PFSK-1 (cell line): ENCODE data around the gene VPS11.

ENCODE experiments used
- FOXP2 ChIP-seq: optimal IDR thresholded peaks from 2 replicates; pipeline ENCODE3; 2011; ENCODE audit warnings: borderline replicate concordance, control low read depth, inconsistent platforms; ENCODE audit not compliant: insufficient read depth; ENCODE audit errors: extremely low read length, extremely low read depth
- POLR2AphosphoS5 ChIP-seq: IDR thresholded peaks from 2 replicates; pipeline ENCODE4 v1.6.1; 2012; ENCODE audit warnings: low read depth, mild to moderate bottlenecking, control low read depth, low read length, moderate library complexity
- SIN3A ChIP-seq: IDR thresholded peaks from 2 replicates; pipeline ENCODE4 v1.6.1; 2012; ENCODE audit warnings: mild to moderate bottlenecking, low read length, moderate library complexity, borderline replicate concordance; ENCODE audit not compliant: insufficient read depth
- TAF1 ChIP-seq: IDR thresholded peaks from 2 replicates; pipeline ENCODE4 v1.6.1; 2012; ENCODE audit warnings: low read length, control low read depth, borderline replicate concordance; ENCODE audit not compliant: insufficient read depth
- TF ChIP-seq, protein P1 (sequence below), 2 experiments: IDR thresholded peaks; 2 replicates each; pipeline versions ENCODE4 v1.6.1 to v1.8.0; 2011 to 2012; ENCODE audit warnings: low read depth in 2 of 2, low read length in 2 of 2, control low read depth in 1 of 2, inconsistent platforms in 1 of 2, mild to moderate bottlenecking in 1 of 2, moderate library complexity in 1 of 2; ENCODE audit not compliant: insufficient read depth in 1 of 2

Gene VPS11

DNA sequence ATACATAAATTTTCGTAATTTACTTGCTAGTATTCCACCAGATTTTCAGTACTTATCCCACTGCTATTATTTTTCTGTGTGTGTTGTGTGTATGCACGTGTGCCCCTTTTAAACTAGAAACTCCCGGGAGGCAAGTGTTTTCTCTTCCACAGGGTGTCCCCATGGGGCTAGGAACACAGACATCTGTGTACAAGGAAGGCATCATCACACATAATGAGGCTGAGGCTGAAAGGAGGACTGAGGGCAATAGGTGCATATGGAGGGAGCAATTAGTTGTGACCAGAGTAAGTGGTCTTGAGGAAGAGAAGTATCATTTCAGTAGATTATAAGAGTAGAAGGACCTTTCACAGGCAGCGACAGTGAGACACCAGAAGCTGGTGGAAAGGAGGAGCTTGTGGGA, 36.2 kb downstream of the VPS11 start:
- TF ChIP-seq FOXP2 (no peak), SIN3A (no peak), POLR2AphosphoS5 (no peak), TAF1 (no peak)
- TF ChIP-seq, protein P1, sequence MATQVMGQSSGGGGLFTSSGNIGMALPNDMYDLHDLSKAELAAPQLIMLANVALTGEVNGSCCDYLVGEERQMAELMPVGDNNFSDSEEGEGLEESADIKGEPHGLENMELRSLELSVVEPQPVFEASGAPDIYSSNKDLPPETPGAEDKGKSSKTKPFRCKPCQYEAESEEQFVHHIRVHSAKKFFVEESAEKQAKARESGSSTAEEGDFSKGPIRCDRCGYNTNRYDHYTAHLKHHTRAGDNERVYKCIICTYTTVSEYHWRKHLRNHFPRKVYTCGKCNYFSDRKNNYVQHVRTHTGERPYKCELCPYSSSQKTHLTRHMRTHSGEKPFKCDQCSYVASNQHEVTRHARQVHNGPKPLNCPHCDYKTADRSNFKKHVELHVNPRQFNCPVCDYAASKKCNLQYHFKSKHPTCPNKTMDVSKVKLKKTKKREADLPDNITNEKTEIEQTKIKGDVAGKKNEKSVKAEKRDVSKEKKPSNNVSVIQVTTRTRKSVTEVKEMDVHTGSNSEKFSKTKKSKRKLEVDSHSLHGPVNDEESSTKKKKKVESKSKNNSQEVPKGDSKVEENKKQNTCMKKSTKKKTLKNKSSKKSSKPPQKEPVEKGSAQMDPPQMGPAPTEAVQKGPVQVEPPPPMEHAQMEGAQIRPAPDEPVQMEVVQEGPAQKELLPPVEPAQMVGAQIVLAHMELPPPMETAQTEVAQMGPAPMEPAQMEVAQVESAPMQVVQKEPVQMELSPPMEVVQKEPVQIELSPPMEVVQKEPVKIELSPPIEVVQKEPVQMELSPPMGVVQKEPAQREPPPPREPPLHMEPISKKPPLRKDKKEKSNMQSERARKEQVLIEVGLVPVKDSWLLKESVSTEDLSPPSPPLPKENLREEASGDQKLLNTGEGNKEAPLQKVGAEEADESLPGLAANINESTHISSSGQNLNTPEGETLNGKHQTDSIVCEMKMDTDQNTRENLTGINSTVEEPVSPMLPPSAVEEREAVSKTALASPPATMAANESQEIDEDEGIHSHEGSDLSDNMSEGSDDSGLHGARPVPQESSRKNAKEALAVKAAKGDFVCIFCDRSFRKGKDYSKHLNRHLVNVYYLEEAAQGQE (IDR thresholded peaks at IDR 0.05; ENCODE audit: insufficient read depth in 1 of 2, low read depth in 2 of 2, low read length in 2 of 2), result no peak

DNA sequence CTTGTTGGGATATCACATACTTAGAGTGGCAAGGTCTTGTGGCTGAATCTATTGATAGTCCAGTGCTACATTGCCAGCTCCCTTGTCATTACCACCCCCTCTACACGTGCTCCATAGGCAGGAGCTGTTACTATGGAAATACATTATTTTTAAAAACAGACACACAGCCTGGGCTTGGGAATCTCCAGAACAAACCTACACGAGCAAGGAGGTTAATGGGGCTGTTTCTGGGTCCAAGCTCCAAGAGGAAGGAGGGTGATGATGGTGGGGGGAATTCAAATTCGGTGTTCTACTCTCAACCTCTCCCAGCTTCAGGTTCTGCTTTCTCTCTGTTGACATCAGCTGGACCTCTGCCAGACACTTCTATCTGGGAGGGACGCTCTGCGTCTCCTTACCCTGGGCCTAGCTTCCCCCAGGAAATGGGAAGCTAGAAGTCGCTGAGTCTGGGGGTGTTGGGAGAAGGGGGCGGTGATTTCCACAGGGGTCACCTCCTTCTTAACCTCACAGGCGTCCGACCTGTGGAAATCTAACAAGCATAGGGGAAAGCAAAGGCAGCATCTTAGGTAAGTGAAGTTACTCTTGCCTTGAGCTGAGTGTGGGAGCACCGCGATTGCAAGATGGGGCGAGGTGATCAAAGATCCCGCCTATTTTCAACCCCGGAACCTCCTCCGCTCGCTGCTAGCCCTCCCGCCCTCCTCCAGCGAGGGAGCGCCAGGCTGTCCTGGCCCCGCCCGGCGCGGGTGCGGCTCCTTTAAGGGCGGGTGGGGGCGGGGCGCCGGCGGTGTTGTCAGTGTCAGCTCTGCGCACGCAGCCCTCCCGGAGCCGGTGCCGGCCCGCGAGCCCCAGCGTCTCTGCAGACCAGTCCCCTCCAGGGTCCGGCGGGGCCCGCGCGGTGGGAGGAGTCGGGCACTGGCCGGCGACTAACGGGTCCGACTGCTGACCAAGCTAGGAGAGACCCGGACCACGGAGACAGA, 39.2 kb downstream of the VPS11 start, which contains the start of gene C2CD2L:
Gene C2CD2L (plus strand): TSS at position 781 of the 974 bp plus-strand sequence. CDS start 398 bp downstream, outside the sequence.
- TF ChIP-seq POLR2AphosphoS5 (0 out of 2 replicates have a peak, but pooled peaks have one; percentile 52), TAF1 (no peak), FOXP2 (peak; percentile 70)

DNA sequence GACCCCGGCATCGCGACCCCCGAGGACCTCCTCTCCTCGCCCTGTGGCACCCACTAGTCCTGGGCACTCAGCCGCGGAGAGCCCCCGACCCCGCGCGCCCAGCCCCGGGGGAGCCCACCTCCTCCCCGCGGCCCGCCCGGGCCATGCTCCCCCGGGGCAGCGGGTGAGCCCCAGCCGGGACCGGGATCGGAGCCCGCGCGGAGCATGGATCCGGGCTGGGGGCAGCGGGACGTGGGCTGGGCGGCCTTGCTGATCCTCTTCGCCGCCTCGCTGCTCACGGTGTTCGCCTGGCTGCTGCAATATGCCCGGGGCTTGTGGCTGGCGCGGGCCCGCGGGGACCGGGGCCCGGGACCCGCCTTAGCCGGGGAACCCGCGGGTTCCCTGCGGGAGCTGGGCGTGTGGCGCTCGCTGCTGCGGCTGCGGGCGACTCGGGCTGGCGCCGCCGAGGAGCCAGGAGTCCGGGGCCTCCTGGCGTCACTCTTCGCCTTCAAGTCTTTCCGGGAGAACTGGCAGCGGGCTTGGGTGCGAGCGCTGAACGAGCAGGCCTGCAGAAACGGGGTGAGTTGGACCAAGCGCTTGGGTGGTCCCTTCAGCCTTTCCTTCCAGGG, 40.0 kb downstream of the VPS11 start:
- TF ChIP-seq, protein P1 (IDR thresholded peaks at IDR 0.05; ENCODE audit: insufficient read depth in 1 of 2, low read depth in 2 of 2, low read length in 2 of 2), result no peak
- no peak for TF ChIP-seq FOXP2
- no peak for TF ChIP-seq SIN3A
- no peak for TF ChIP-seq TAF1
- no peak for TF ChIP-seq POLR2AphosphoS5

DNA sequence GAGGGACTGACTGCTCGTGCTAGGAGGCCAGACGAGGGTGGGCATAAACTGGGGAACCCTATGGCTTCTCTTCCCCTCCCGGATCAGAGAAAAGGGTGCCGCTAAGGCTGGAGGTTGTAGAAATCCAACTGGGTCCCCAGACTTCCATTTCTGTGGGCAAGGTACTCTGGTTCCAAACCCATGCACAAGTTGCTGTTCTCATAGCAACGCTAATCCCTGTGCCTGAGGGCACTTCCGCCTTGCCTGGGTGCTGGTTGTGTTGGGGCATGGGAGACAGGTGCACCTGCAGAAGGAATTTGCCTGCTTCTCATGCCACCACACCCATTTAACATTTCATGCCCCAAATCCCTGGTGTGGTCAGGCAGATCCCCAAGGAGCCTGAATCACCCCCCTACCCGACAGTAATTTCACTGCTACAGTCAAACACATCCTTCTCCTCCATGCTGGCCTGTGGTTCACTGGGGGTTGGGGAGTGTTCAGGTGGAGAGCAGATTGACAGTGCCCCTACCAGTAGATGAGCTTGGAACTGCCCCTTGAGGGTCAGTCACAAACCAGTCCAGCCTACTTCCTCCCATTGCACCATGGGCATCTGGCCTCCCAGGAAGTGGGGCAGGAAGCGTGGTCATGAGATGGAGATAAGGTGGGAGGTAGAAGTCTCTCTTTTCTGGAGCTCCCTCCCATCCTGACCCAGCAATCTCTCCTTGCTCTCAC, 40.7 kb downstream of the VPS11 start:
- TF ChIP-seq POLR2AphosphoS5, result peak; percentile 48; the same call in 1 of the 2 replicates
- TF ChIP-seq, protein P1 (IDR thresholded peaks at IDR 0.05; ENCODE audit: insufficient read depth in 1 of 2, low read depth in 2 of 2, low read length in 2 of 2), result no peak

DNA sequence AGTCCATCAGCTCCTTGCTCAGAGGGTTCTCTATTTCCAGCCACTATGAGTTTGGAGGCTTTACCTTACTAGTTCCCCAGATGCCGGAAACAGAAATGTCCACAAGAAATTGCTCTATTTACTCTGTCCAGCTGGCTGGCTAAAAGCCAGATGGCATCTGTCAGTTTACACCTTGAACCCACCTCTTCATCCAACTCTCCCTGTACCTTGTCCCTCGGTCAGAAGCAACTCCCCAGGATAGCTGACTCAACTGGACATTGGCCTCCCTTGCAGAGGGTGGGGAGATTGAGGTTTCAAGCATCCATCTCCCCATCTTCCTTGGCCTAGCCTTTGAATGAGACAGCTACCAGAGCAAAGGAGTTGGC, 41.2 kb downstream of the VPS11 start:
- TF ChIP-seq, protein P1 (IDR thresholded peaks at IDR 0.05; ENCODE audit: insufficient read depth in 1 of 2, low read depth in 2 of 2, low read length in 2 of 2), result no peak
- TF ChIP-seq TAF1 (no peak), FOXP2 (no peak), POLR2AphosphoS5 (no peak), SIN3A (no peak)
